ENCODE data around the gene YAF2. TPM values are rescaled to one million over a fixed set of nuclear protein-coding genes. Genes with fewer than 3 reads are reported as not detected.

Gene YAF2
- total RNA-seq, 4 donors from 2014 or later, result 16.5 to 42.3 (median 25.3) TPM

DNA sequence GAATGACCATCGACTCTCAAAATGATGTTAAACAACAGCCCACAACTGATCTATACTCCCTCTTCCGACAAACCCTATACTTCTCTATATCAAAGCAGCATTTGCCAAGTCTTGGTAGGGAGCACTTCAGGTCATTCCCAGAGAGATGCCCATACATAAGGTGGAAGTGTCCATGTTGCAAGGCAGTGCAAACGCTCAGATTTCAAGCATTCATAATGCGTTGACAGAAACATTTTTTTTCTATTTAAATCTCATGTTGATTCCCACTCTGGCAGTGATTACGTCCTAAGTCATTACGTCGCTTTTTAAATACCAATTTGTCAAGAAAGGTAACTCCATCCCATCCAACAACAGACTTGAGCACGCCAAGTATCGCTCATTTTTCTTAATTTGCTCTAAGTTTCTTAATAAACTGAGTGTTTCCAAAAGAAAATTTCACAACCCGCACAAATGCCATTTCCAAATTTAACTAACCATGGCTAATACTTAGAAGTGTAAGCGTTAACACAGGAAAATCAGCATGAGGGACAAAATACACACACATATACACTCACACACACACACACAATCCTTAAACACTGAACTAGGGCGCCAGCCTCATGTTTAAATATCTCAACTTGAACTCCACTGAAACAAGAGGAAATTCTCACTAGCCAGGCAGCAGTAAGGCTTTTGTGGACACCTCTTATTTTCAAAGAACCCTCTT, 94.4 kb downstream of the YAF2 start:
- Histone ChIP-seq H3K27me3 (no peaks in the 10 kb centered on the region), H3K9me3 (no peaks in the 10 kb centered on the region), H3K4me1 (peaks cover 3 to 39% (median 4%) of the 10 kb centered on the region in 3 donors), H3K27ac (peak overlapping the region; percentile 40 to 94 (median 92)), H3K4me3 (peak overlapping the region; percentile 49 to 69), H3K36me3 (no peaks in the 10 kb centered on the region)
- no peak for TF ChIP-seq POLR2AphosphoS5 (IDR thresholded peaks at IDR 0.05)
- TF ChIP-seq EP300 (IDR thresholded peaks at IDR 0.05), result no peak
- TF ChIP-seq POLR2A (IDR thresholded peaks at IDR 0.05), result no peak
- TF ChIP-seq, protein P1, sequence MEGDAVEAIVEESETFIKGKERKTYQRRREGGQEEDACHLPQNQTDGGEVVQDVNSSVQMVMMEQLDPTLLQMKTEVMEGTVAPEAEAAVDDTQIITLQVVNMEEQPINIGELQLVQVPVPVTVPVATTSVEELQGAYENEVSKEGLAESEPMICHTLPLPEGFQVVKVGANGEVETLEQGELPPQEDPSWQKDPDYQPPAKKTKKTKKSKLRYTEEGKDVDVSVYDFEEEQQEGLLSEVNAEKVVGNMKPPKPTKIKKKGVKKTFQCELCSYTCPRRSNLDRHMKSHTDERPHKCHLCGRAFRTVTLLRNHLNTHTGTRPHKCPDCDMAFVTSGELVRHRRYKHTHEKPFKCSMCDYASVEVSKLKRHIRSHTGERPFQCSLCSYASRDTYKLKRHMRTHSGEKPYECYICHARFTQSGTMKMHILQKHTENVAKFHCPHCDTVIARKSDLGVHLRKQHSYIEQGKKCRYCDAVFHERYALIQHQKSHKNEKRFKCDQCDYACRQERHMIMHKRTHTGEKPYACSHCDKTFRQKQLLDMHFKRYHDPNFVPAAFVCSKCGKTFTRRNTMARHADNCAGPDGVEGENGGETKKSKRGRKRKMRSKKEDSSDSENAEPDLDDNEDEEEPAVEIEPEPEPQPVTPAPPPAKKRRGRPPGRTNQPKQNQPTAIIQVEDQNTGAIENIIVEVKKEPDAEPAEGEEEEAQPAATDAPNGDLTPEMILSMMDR (IDR thresholded peaks at IDR 0.05), result no peak
- 8 to 17% methylated on average over 11 to 12 of the region's 12 CpGs for WGBS, 2 donors (ENCODE audit: low coverage in 1 of 2)
- no peak for ATAC-seq

DNA sequence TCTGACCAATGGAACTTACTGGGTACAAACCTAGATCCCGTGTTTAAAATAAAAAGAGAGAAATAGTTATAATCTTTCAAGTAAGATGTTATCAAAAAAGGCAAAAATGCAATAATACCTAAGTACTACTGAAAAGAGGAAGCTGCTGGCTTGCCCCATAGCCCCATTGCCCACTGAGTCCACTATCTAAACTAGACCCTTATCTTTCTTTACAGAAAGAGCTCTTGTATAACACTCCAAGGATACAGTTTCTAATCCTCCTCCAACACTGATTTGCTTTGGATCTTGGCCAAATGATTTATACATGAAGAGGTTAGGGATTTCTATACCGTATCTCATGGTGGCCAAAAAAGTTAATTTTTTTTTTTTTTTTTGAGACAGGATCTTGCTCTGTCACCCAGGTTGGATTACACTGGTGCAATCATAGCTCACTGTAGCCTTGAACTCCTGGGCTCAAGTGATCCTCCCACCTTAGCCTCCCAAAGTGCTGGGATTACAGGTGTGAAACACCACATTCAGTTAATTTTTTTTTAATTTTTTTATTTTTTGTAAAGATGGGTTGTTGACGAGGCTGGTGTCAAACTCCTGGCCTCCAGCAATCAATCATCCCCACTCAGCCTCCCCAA, 96.0 kb downstream of the YAF2 start:
- Histone ChIP-seq H3K4me3 (no peak overlapping the region), H3K9me3 (no peaks in the 10 kb centered on the region), H3K27me3 (no peaks in the 10 kb centered on the region), H3K36me3 (no peaks in the 10 kb centered on the region), H3K27ac (no peak overlapping the region), H3K4me1 (peaks cover 3 to 39% (median 4%) of the 10 kb centered on the region in 3 donors)
- TF ChIP-seq, protein P1 (IDR thresholded peaks at IDR 0.05), result no peak
- TF ChIP-seq POLR2A (IDR thresholded peaks at IDR 0.05) (no peak), EP300 (IDR thresholded peaks at IDR 0.05) (no peak), POLR2AphosphoS5 (IDR thresholded peaks at IDR 0.05) (no peak)
- no peak for ATAC-seq
- WGBS, 2 donors (ENCODE audit: low coverage in 1 of 2), result 78 to 95% methylated on average over 2 to 3 of the region's 3 CpGs

DNA sequence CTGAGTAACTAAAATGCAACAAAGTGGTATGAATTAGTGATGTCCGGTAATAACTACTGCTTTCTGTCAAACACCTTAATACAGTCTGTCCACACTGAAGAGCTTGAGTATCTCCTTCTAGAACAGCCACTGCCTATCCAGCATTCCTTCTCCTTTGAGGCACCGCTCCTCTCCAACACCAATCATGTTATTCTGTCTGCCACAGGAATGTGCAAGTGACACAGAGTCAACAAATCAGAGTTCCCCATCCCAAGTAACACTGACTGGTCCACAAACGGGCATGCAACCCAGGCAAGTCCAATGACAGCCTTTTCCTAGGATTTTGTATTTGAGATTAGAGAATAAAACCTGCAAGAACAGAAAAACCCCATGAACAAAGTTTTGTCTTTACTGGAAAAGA, 97.1 kb downstream of the YAF2 start:
- ATAC-seq, result no peak
- H3K9me3 ChIP-seq, result no peaks in the 10 kb centered on the region
- H3K4me3 ChIP-seq, result no peak overlapping the region
- 60 to 63% methylated on average over 3 of the region's 3 CpGs for WGBS, 2 donors (ENCODE audit: low coverage in 1 of 2)
- H3K27ac ChIP-seq, result no peak overlapping the region
- H3K36me3 ChIP-seq, result no peaks in the 10 kb centered on the region
- peaks cover 3 to 39% (median 4%) of the 10 kb centered on the region in 3 donors for H3K4me1 ChIP-seq
- H3K27me3 ChIP-seq, result no peaks in the 10 kb centered on the region
- TF ChIP-seq, protein P1 (IDR thresholded peaks at IDR 0.05), result no peak
- TF ChIP-seq EP300 (IDR thresholded peaks at IDR 0.05) (no peak), POLR2AphosphoS5 (IDR thresholded peaks at IDR 0.05) (no peak), POLR2A (IDR thresholded peaks at IDR 0.05) (no peak)

DNA sequence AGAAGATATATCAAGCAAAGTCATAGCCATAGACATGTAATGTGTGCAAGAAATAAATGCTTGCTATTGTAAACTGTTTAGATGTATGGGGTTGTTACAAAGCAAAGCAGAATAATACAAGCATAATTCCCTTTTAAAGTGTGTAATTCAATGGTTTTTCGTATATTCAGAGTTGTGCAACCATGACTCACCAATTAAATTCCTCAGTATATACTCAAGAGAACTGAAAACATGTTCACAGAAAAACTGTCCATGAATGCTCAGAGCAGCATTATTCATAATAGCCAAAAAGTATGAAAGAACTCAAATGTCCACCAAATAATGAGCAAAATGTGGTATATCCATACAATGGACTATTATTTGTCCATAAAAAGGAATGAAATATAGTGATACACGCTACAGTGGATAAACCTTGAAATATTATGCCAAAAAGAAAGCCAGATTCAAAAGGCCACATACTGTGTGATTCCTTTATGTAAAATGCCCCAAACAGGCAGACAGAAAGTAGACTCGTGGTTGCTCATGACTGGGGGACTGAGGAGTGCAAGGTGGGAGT, 102.7 kb downstream of the YAF2 start:
- Histone ChIP-seq H3K4me1 (peaks cover 0 to 11% (median 0%) of the 10 kb centered on the region in 3 donors), H3K9me3 (no peaks in the 10 kb centered on the region), H3K4me3 (no peak overlapping the region), H3K36me3 (no peaks in the 10 kb centered on the region), H3K27me3 (no peaks in the 10 kb centered on the region), H3K27ac (no peak overlapping the region)
- ATAC-seq, result no peak
- WGBS, 2 donors (ENCODE audit: low coverage in 1 of 2), result 69 to 91% methylated on average over 3 of the region's 3 CpGs
- no peak for TF ChIP-seq POLR2AphosphoS5 (IDR thresholded peaks at IDR 0.05)
- TF ChIP-seq, protein P1 (IDR thresholded peaks at IDR 0.05), result no peak
- no peak for TF ChIP-seq EP300 (IDR thresholded peaks at IDR 0.05)
- TF ChIP-seq POLR2A (IDR thresholded peaks at IDR 0.05), result no peak
